Lower leg skin (tissue), 4 donors: ENCODE data around the gene CITED2. TPM values are rescaled to one million over a fixed set of nuclear protein-coding genes. Genes with fewer than 3 reads are reported as not detected.

Source experiments
- DNase-seq, 2 donors: peaks; one replicate each; pipeline ENCODE4 v3.0.0-alpha.2; 2019; ENCODE audit warnings: low spot score in 2 of 2
- H3K4me3 ChIP-seq: fragments of 200-600 bp; sonication (generic); 2 replicates; pipeline ENCODE4 v1.5.1; 2017; ENCODE audit warnings: mild to moderate bottlenecking, low read depth; ENCODE audit not compliant: poor library complexity, severe bottlenecking
- POLR2A ChIP-seq, 2 donors: fragments of 450-650 bp; IDR thresholded peaks; one replicate each; pipeline ENCODE4 v1.6.1; 2016 to 2017; ENCODE audit warnings: antibody characterized with exemption in 2 of 2, mild to moderate bottlenecking in 1 of 2, moderate library complexity in 1 of 2
- WGBS, 2 donors: methylation state at CpG; one replicate each; pipeline ENCODE4 v1.1.5; 2018; 5-methylcytosine and 5-hydroxymethylcytosine counted together
- intact Hi-C: fragments of 100-400 bp; cut with DNase I; formaldehyde crosslinking; loops from one replicate; pipeline ENCODE4 v1.15.0; 2023; ENCODE audit warnings: low total_unique reads
- total RNA-seq, 4 donors: library from RNA; depleted of rRNA; stranded (reverse); fragments of >200 nt; gene quantifications; one replicate each; pipeline ENCODE4 v1.1.0, GENCODE V29; 2016
- TF ChIP-seq, protein P1 (sequence below), 3 donors: fragments of 450-650 bp; IDR thresholded peaks; one replicate each; pipeline ENCODE4 v1.5.1; 2016; ENCODE audit warnings: antibody characterized with exemption in 3 of 3, mild to moderate bottlenecking in 3 of 3, moderate library complexity in 2 of 3

Gene CITED2
- total RNA-seq = 100 to 1,000 TPM; 155 to 313 (median 257) TPM

GRCh38 chr6:139374357-139375225 lies at the start of gene CITED2:
Gene CITED2 (minus strand): TSS chr6:139374648. CDS start chr6:139373944, 704 bp downstream.
- intact Hi-C loops = no loop called here
- peak; percentile 93 to 99 for DNase-seq
- TF ChIP-seq, protein P1, sequence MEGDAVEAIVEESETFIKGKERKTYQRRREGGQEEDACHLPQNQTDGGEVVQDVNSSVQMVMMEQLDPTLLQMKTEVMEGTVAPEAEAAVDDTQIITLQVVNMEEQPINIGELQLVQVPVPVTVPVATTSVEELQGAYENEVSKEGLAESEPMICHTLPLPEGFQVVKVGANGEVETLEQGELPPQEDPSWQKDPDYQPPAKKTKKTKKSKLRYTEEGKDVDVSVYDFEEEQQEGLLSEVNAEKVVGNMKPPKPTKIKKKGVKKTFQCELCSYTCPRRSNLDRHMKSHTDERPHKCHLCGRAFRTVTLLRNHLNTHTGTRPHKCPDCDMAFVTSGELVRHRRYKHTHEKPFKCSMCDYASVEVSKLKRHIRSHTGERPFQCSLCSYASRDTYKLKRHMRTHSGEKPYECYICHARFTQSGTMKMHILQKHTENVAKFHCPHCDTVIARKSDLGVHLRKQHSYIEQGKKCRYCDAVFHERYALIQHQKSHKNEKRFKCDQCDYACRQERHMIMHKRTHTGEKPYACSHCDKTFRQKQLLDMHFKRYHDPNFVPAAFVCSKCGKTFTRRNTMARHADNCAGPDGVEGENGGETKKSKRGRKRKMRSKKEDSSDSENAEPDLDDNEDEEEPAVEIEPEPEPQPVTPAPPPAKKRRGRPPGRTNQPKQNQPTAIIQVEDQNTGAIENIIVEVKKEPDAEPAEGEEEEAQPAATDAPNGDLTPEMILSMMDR (IDR thresholded peaks at IDR 0.05) = peak in 1 of 3 donors; percentile 7
- peak in 1 of 2 donors; percentile 94 for TF ChIP-seq POLR2A (IDR thresholded peaks at IDR 0.05)
- WGBS, 2 donors = 1% methylated on average over 44 to 57 of the region's 82 CpGs
- peak within 1 kb of the TSS; percentile 77 for H3K4me3 ChIP-seq

- 78 to 92% methylated on average over 6 of the region's 6 CpGs for WGBS, 2 donors
- intact Hi-C loops = no loop called here
- TF ChIP-seq, protein P1 (IDR thresholded peaks at IDR 0.05) = no peak
- no peak for TF ChIP-seq POLR2A (IDR thresholded peaks at IDR 0.05)
Observed at GRCh38 chr6:139423037-139423703, 48.7 kb upstream of the CITED2 start.

GRCh38 chr6:139422105-139423036 lies 47.9 kb upstream of the CITED2 start:
- 76 to 79% methylated on average over 9 of the region's 9 CpGs for WGBS, 2 donors
- TF ChIP-seq, protein P1 (IDR thresholded peaks at IDR 0.05) = no peak
- TF ChIP-seq POLR2A (IDR thresholded peaks at IDR 0.05) = no peak
- H3K4me3 ChIP-seq = no peak overlapping the region
- DNase-seq = no peak
- intact Hi-C loops = no loop called here

More at GRCh38 chr6:139423037-139423703, 48.7 kb upstream of the CITED2 start:
- H3K4me3 ChIP-seq = no peak overlapping the region
- no peak for DNase-seq

GRCh38 chr6:139418481-139419132 lies 44.2 kb upstream of the CITED2 start:
- DNase-seq = no peak
- intact Hi-C loops = no loop called here
- H3K4me3 ChIP-seq = no peak overlapping the region
- TF ChIP-seq POLR2A (IDR thresholded peaks at IDR 0.05) = no peak
- TF ChIP-seq, protein P1 (IDR thresholded peaks at IDR 0.05) = no peak
- WGBS, 2 donors = 68 to 73% methylated on average over 5 of the region's 5 CpGs

DNA sequence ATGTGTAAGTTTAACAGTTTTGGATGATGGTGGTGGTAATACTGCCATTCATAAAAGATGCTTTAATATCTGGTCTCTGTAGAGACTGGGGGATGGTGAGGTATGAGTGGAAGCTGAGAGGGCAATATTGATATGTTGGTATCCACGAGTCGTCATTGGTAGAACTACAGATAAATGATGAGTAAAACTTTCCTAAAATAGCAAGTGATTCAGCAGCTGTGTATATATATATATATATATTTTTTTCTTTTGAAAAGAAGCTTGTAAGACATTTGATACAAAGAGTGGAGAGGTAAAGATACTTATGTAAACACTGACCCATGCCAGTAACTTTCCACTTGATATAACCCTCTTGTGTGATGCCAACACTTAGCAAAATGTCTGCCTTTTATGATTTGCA lies 41.7 kb upstream of the CITED2 start:
- no peak overlapping the region for H3K4me3 ChIP-seq
- WGBS, 2 donors = 60 to 61% methylated on average over 2 of the region's 2 CpGs
- no peak for DNase-seq
- intact Hi-C loops = no loop called here
- no peak for TF ChIP-seq POLR2A (IDR thresholded peaks at IDR 0.05)
- TF ChIP-seq, protein P1 (IDR thresholded peaks at IDR 0.05) = no peak
